H9 (cell line): ENCODE results near the gene CD9. TPM values are rescaled to one million over a fixed set of nuclear protein-coding genes. Genes with fewer than 3 reads are reported as not detected.

ENCODE experiments used
- DNase-seq: peaks from one replicate; pipeline ENCODE4 v3.0.0-alpha.2; 2017
- H2AFZ ChIP-seq: one replicate; pipeline ENCODE4 v1.6.1; 2013; ENCODE audit warnings: mild to moderate bottlenecking, low read length, control low read depth, moderate library complexity
- H2AK5ac ChIP-seq: 2 replicates; pipeline ENCODE4 v1.6.1; 2013; ENCODE audit warnings: low read length, control low read depth, mixed read lengths; ENCODE audit not compliant: insufficient read length
- H2BK120ac ChIP-seq: one replicate; pipeline ENCODE4 v1.6.1; 2013; ENCODE audit warnings: low read depth, mild to moderate bottlenecking, low read length, control low read depth, inconsistent platforms; ENCODE audit not compliant: poor library complexity, severe bottlenecking
- H2BK12ac ChIP-seq: 2 replicates; pipeline ENCODE4 v1.6.1; 2013; ENCODE audit warnings: low read length, control low read depth, mixed read lengths, low read depth; ENCODE audit not compliant: insufficient read length
- H2BK15ac ChIP-seq: 2 replicates; pipeline ENCODE4 v1.6.1; 2013; ENCODE audit warnings: low read depth, low read length, control low read depth
- H2BK20ac ChIP-seq: one replicate; pipeline ENCODE4 v1.6.1; 2013; ENCODE audit warnings: low read depth, mild to moderate bottlenecking, low read length, control low read depth, inconsistent platforms; ENCODE audit not compliant: poor library complexity, severe bottlenecking
- H2BK5ac ChIP-seq: 2 replicates; pipeline ENCODE4 v1.6.1; 2013; ENCODE audit warnings: low read length, control low read depth, mixed read lengths; ENCODE audit not compliant: insufficient read length
- H3K14ac ChIP-seq: 2 replicates; pipeline ENCODE4 v1.6.1; 2013; ENCODE audit warnings: low read length, control low read depth; ENCODE audit not compliant: insufficient read depth
- H3K18ac ChIP-seq: 2 replicates; pipeline ENCODE4 v1.6.1; 2013; ENCODE audit warnings: low read depth, mild to moderate bottlenecking, mixed read lengths, low read length, control low read depth; ENCODE audit not compliant: insufficient read length
- H3K23ac ChIP-seq: 2 replicates; pipeline ENCODE4 v1.6.1; 2013; ENCODE audit warnings: low read length, control low read depth, mixed read lengths, low read depth; ENCODE audit not compliant: insufficient read length
- H3K23me2 ChIP-seq: 2 replicates; pipeline ENCODE4 v1.6.1; 2013; ENCODE audit warnings: low read depth, mild to moderate bottlenecking, mixed read lengths, low read length, control low read depth; ENCODE audit not compliant: insufficient read length, poor library complexity, severe bottlenecking
- H3K27ac ChIP-seq: 2 replicates; pipeline ENCODE4 v1.5.1; 2013; ENCODE audit warnings: low read length, control low read depth, mixed read lengths, low read depth; ENCODE audit not compliant: insufficient read length
- H3K27me3 ChIP-seq: 2 replicates; pipeline ENCODE4 v1.6.1; 2013; ENCODE audit warnings: low read length, control low read depth, inconsistent platforms; ENCODE audit not compliant: insufficient read depth
- H3K4ac ChIP-seq: 2 replicates; pipeline ENCODE4 v1.6.1; 2013; ENCODE audit warnings: low read depth, mild to moderate bottlenecking, control low read depth, inconsistent platforms, low read length, moderate library complexity
- H3K4me1 ChIP-seq: 2 replicates; pipeline ENCODE4 v1.6.1; 2013; ENCODE audit warnings: low read length, control low read depth, inconsistent platforms; ENCODE audit not compliant: insufficient read depth
- H3K4me2 ChIP-seq: 2 replicates; pipeline ENCODE4 v1.6.1; 2013; ENCODE audit warnings: low read length, control low read depth, mixed read lengths; ENCODE audit not compliant: insufficient read length, insufficient read depth
- H3K56ac ChIP-seq: 2 replicates; pipeline ENCODE4 v1.6.1; 2013; ENCODE audit warnings: low read depth, mild to moderate bottlenecking, mixed read lengths, low read length, control low read depth; ENCODE audit not compliant: insufficient read length
- H3K79me1 ChIP-seq: 2 replicates; pipeline ENCODE4 v1.6.1; 2013; ENCODE audit warnings: low read depth, mild to moderate bottlenecking, moderate library complexity, low read length, control low read depth, inconsistent platforms; ENCODE audit not compliant: insufficient read depth, poor library complexity, severe bottlenecking
- H3K79me2 ChIP-seq: 2 replicates; pipeline ENCODE4 v1.6.1; 2013; ENCODE audit warnings: low read length, control low read depth, inconsistent platforms; ENCODE audit not compliant: insufficient read depth
- H3K9ac ChIP-seq: 2 replicates; pipeline ENCODE4 v1.6.1; 2013; ENCODE audit warnings: low read length, control low read depth, mixed read lengths; ENCODE audit not compliant: insufficient read length; ENCODE audit errors: extremely low read depth
- H3K9me3 ChIP-seq: one replicate; pipeline ENCODE4 v1.6.1; 2013; ENCODE audit warnings: low read depth, low read length, inconsistent platforms; ENCODE audit not compliant: control insufficient read depth
- H3T11ph ChIP-seq: one replicate; pipeline ENCODE4 v1.6.1; 2013; ENCODE audit warnings: mild to moderate bottlenecking, low read length, control low read depth, inconsistent platforms
- H4K20me1 ChIP-seq: one replicate; pipeline ENCODE4 v1.6.1; 2013; ENCODE audit not compliant: control insufficient read depth, insufficient read length, insufficient read depth
- H4K5ac ChIP-seq: 2 replicates; pipeline ENCODE4 v1.6.1; 2013; ENCODE audit warnings: low read depth, mild to moderate bottlenecking, mixed read lengths, low read length, control low read depth; ENCODE audit not compliant: insufficient read length
- H4K8ac ChIP-seq: replicated peaks from 2 replicates; pipeline ENCODE4 v1.6.1; 2013; ENCODE audit warnings: low read length, control low read depth, mixed read lengths, low read depth; ENCODE audit not compliant: insufficient read length
- H4K91ac ChIP-seq: 2 replicates; pipeline ENCODE4 v1.6.1; 2013; ENCODE audit warnings: low read depth, mild to moderate bottlenecking, moderate library complexity, mixed read lengths, low read length, control low read depth; ENCODE audit not compliant: insufficient read length
- H3K27ac Mint-ChIP-seq, 3 experiments: 2 replicates in 2 of 3; 3 replicates in 1 of 3; pipeline ENCODE4 v1.8.0; 2020 to 2021; ENCODE audit warnings: mixed read lengths in 3 of 3, mild to moderate bottlenecking in 1 of 3, moderate library complexity in 1 of 3
- H3K27me3 Mint-ChIP-seq: 2 replicates; pipeline ENCODE4 v1.8.0; 2021; ENCODE audit warnings: low read depth, mild to moderate bottlenecking, moderate library complexity, mixed read lengths
- H3K36me3 Mint-ChIP-seq, 3 experiments: 2 replicates in 2 of 3; 3 replicates in 1 of 3; pipeline ENCODE4 v1.8.0; 2020 to 2021; ENCODE audit warnings: low read depth in 3 of 3, mixed read lengths in 3 of 3; ENCODE audit not compliant: insufficient read depth in 1 of 3
- H3K4me1 Mint-ChIP-seq, 2 experiments: 2 replicates each; pipeline ENCODE4 v1.8.0; 2020; ENCODE audit warnings: mixed read lengths in 2 of 2
- H3K4me3 Mint-ChIP-seq, 2 experiments: 2 replicates in 1 of 2; 3 replicates in 1 of 2; pipeline ENCODE4 v1.8.0; 2020 to 2021; ENCODE audit warnings: mild to moderate bottlenecking in 2 of 2, mixed read lengths in 2 of 2, moderate library complexity in 1 of 2
- H3K9me3 Mint-ChIP-seq, 2 experiments: 2 replicates in 1 of 2; 3 replicates in 1 of 2; pipeline ENCODE4 v1.8.0; 2020; ENCODE audit warnings: mild to moderate bottlenecking in 2 of 2, mixed read lengths in 2 of 2, moderate library complexity in 1 of 2
- WGBS: extraction: QIAGEN DNeasy Blood & Tissue Kit; methylation state at CpG from one replicate; pipeline ENCODE4 v1.1.7; 2013; ENCODE audit warnings: missing lambda C conversion rate, low lambda C conversion rate, mixed read lengths; ENCODE audit not compliant: insufficient read length; ENCODE audit errors: extremely low coverage; 5-methylcytosine and 5-hydroxymethylcytosine counted together
- total RNA-seq: library from RNA; stranded (reverse); gene quantifications from 2 replicates; pipeline ENCODE4 v1.2.1, GENCODE V29; 2021
- TF ChIP-seq, protein P1 (sequence below): fragments of 200-600 bp; sonication (generic); conservative IDR thresholded peaks from 3 replicates; pipeline ENCODE4 v1.8.0; 2021; ENCODE audit warnings: antibody characterized with exemption, mild to moderate bottlenecking

The CD9 gene
- total RNA-seq, 1 experiment from 2014 or later, result 132 TPM

DNA sequence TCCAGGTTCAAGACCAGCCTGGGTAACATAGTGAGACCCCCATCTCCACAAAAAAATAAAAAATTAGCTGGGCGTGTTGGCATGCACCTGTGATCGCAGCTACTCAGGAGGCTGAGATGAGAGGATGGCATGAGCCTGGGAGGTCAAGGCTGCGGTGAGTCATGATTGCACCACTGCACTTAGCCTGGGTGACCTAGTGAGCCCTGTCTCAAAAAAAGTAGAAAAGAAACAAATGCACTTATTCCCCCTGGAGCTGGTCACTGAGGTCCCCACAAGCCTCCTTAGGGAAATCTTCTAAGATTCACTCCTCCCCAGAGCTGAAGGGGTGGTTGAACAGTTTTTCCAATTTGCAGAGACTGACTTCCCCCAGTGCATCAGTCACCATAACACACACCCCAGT, 1.6 kb downstream of the CD9 start:
- no peak overlapping the region for H3T11ph ChIP-seq
- no peak overlapping the region for H2BK120ac ChIP-seq
- H3K27me3 ChIP-seq, result no peaks in the 10 kb centered on the region
- no peak overlapping the region for H2AFZ ChIP-seq
- H3K4me2 ChIP-seq, result peak overlapping the region; percentile 89
- peaks cover 12% of the 10 kb centered on the region; the same call in 1 of the 2 replicates for H3K79me2 ChIP-seq
- H3K18ac ChIP-seq, result no peak overlapping the region
- no peak overlapping the region for H2BK5ac ChIP-seq
- Mint-ChIP-seq H3K27ac (no peak overlapping the region), H3K4me1 (peaks cover 71 to 76% of the 10 kb centered on the region in 2 experiments), H3K27me3 (peaks cover 13% of the 10 kb centered on the region), H3K36me3 (peaks cover 10 to 26% (median 20%) of the 10 kb centered on the region in 3 experiments; a peak in 5 of 7 replicates), H3K4me3 (peak overlapping the region; percentile 83 to 89), H3K9me3 (no peaks in the 10 kb centered on the region)
- H3K14ac ChIP-seq, result no peak overlapping the region
- no peak overlapping the region for H3K56ac ChIP-seq
- WGBS, result no CpG with 5 or more reads among the region's 3 CpGs
- H3K23me2 ChIP-seq, result peaks cover 18% of the 10 kb centered on the region
- H3K9me3 ChIP-seq, result no peaks in the 10 kb centered on the region
- H4K8ac ChIP-seq, result no peak overlapping the region
- H3K4ac ChIP-seq, result no peak overlapping the region
- H2AK5ac ChIP-seq, result no peak overlapping the region
- H3K79me1 ChIP-seq, result peaks cover 8% of the 10 kb centered on the region
- no peak overlapping the region for H2BK15ac ChIP-seq
- peaks cover 49% of the 10 kb centered on the region for H3K4me1 ChIP-seq
- no peak for DNase-seq
- TF ChIP-seq, protein P1, sequence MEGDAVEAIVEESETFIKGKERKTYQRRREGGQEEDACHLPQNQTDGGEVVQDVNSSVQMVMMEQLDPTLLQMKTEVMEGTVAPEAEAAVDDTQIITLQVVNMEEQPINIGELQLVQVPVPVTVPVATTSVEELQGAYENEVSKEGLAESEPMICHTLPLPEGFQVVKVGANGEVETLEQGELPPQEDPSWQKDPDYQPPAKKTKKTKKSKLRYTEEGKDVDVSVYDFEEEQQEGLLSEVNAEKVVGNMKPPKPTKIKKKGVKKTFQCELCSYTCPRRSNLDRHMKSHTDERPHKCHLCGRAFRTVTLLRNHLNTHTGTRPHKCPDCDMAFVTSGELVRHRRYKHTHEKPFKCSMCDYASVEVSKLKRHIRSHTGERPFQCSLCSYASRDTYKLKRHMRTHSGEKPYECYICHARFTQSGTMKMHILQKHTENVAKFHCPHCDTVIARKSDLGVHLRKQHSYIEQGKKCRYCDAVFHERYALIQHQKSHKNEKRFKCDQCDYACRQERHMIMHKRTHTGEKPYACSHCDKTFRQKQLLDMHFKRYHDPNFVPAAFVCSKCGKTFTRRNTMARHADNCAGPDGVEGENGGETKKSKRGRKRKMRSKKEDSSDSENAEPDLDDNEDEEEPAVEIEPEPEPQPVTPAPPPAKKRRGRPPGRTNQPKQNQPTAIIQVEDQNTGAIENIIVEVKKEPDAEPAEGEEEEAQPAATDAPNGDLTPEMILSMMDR, result no peak
- H2BK20ac ChIP-seq, result no peak overlapping the region
- H3K9ac ChIP-seq, result no peak overlapping the region
- H3K27ac ChIP-seq, result no peak overlapping the region
- H2BK12ac ChIP-seq, result no peak overlapping the region
- H4K5ac ChIP-seq, result no peak overlapping the region
- no peaks in the 10 kb centered on the region for H4K20me1 ChIP-seq
- no peak overlapping the region for H3K23ac ChIP-seq
- H4K91ac ChIP-seq, result no peak overlapping the region
